BLaER1 treated with 17β-estradiol and CSF1 and Interleukin-3, amounts not matched to agents 10 nM and 100 nM (cell line): ENCODE measurements around the gene GRHPR.

Experiments used
- H3K27ac ChIP-seq, 11 experiments: shearing (Covaris generic); formaldehyde crosslinking; 2 replicates each; pipeline ENCODE4 v1.8.1; 2022
- H3K27me3 ChIP-seq, 11 experiments: shearing (Covaris generic); formaldehyde crosslinking; 2 replicates each; pipeline ENCODE4 v1.8.1; 2022
- H3K36me3 ChIP-seq, 11 experiments: shearing (Covaris generic); formaldehyde crosslinking; 2 replicates each; pipeline ENCODE4 v1.8.1; 2022
- H3K4me1 ChIP-seq, 10 experiments: shearing (Covaris generic); formaldehyde crosslinking; 2 replicates each; pipeline ENCODE4 v1.8.1; 2022
- H3K4me2 ChIP-seq, 11 experiments: shearing (Covaris generic); formaldehyde crosslinking; 2 replicates each; pipeline ENCODE4 v1.8.1; 2022
- H3K4me3 ChIP-seq, 10 experiments: shearing (Covaris generic); formaldehyde crosslinking; 2 replicates each; pipeline ENCODE4 v1.8.1; 2022
- H3K9ac ChIP-seq, 11 experiments: shearing (Covaris generic); formaldehyde crosslinking; 2 replicates each; pipeline ENCODE4 v1.8.1; 2022
- H3K9me3 ChIP-seq, 11 experiments: shearing (Covaris generic); formaldehyde crosslinking; replicated peaks in 1 of 11; 2 replicates each; pipeline ENCODE4 v1.8.1; 2022
- H4K20me1 ChIP-seq, 11 experiments: shearing (Covaris generic); formaldehyde crosslinking; 2 replicates each; pipeline ENCODE4 v1.8.1; 2022
- Cebpa-rat ChIP-seq, 11 experiments: shearing (Covaris generic); IDR thresholded peaks; 2 replicates each; pipeline ENCODE4 v1.8.1; 2022

GRHPR gene

GRCh38 chr9:37442556-37442955, 20.1 kb downstream of the GRHPR start:
- Histone ChIP-seq H3K4me3 (no peak overlapping the region), H3K4me1 (peaks cover 0 to 6% (median 0%) of the 10 kb centered on the region in 10 experiments; a peak in 4 of 20 replicates), H4K20me1 (peaks cover 48 to 100% (median 76%) of the 10 kb centered on the region in 11 experiments; a peak in 20 of 22 replicates), H3K4me2 (no peak overlapping the region), H3K9me3 (no peaks in the 10 kb centered on the region), H3K36me3 (peaks cover 66 to 99% (median 83%) of the 10 kb centered on the region in 11 experiments), H3K27ac (no peak overlapping the region), H3K27me3 (no peaks in the 10 kb centered on the region), H3K9ac (no peak overlapping the region)
- TF ChIP-seq Cebpa-rat (IDR thresholded peaks at IDR 0.05), result no peak

GRCh38 chr9:37443566-37443965, 21.1 kb downstream of the GRHPR start:
- H3K27me3 ChIP-seq, result no peaks in the 10 kb centered on the region
- no peaks in the 10 kb centered on the region for H3K9me3 ChIP-seq
- no peak overlapping the region for H3K4me3 ChIP-seq
- H3K9ac ChIP-seq, result no peak overlapping the region
- TF ChIP-seq Cebpa-rat (IDR thresholded peaks at IDR 0.05), result no peak
- H4K20me1 ChIP-seq, result peaks cover 45 to 94% (median 75%) of the 10 kb centered on the region in 11 experiments; a peak in 20 of 22 replicates
- H3K36me3 ChIP-seq, result peaks cover 62 to 98% (median 78%) of the 10 kb centered on the region in 11 experiments
- H3K4me2 ChIP-seq, result no peak overlapping the region
- peaks cover 0 to 6% (median 0%) of the 10 kb centered on the region in 10 experiments; a peak in 4 of 20 replicates for H3K4me1 ChIP-seq
- H3K27ac ChIP-seq, result no peak overlapping the region

- TF ChIP-seq Cebpa-rat (IDR thresholded peaks at IDR 0.05), result no peak
- Histone ChIP-seq H3K4me2 (no peak overlapping the region), H3K4me3 (no peak overlapping the region), H3K36me3 (peaks cover 57 to 98% (median 78%) of the 10 kb centered on the region in 11 experiments), H3K27ac (no peak overlapping the region), H3K27me3 (no peaks in the 10 kb centered on the region), H3K4me1 (peaks cover 0 to 6% (median 0%) of the 10 kb centered on the region in 10 experiments; a peak in 4 of 20 replicates), H3K9me3 (peaks cover 0 to 1% (median 0%) of the 10 kb centered on the region in 11 experiments; a peak in 1 of 22 replicates), H4K20me1 (peaks cover 41 to 94% (median 63%) of the 10 kb centered on the region in 11 experiments; a peak in 18 of 22 replicates), H3K9ac (no peak overlapping the region)
These were observed 22.4 kb downstream of the GRHPR start for GRCh38 chr9:37444890-37445289.

- Histone ChIP-seq H4K20me1 (peaks cover 34 to 92% (median 54%) of the 10 kb centered on the region in 11 experiments; a peak in 18 of 22 replicates), H3K4me2 (no peak overlapping the region), H3K27me3 (no peaks in the 10 kb centered on the region), H3K4me1 (no peaks in the 10 kb centered on the region), H3K36me3 (peaks cover 55 to 98% (median 78%) of the 10 kb centered on the region in 11 experiments), H3K9ac (no peak overlapping the region), H3K27ac (no peak overlapping the region), H3K9me3 (peaks cover 0 to 4% (median 0%) of the 10 kb centered on the region in 11 experiments; a peak in 1 of 22 replicates), H3K4me3 (no peak overlapping the region)
- no peak for TF ChIP-seq Cebpa-rat (IDR thresholded peaks at IDR 0.05)
These were observed 23.3 kb downstream of the GRHPR start for GRCh38 chr9:37445832-37446231.

- TF ChIP-seq Cebpa-rat (IDR thresholded peaks at IDR 0.05), result no peak
- Histone ChIP-seq H3K4me3 (no peak overlapping the region), H3K27me3 (no peaks in the 10 kb centered on the region), H3K4me1 (0 out of 20 replicates have a peak, but pooled peaks cover 0 to under 1% (median 0%) of the 10 kb centered on the region in 10 experiments), H3K27ac (no peak overlapping the region), H3K9ac (no peak overlapping the region), H4K20me1 (peaks cover 29 to 92% (median 50%) of the 10 kb centered on the region in 11 experiments; a peak in 18 of 22 replicates), H3K4me2 (no peak overlapping the region), H3K36me3 (peaks cover 55 to 98% (median 78%) of the 10 kb centered on the region in 11 experiments), H3K9me3 (peaks cover 0 to 4% (median 0%) of the 10 kb centered on the region in 11 experiments; a peak in 1 of 22 replicates)
These were observed 23.9 kb downstream of the GRHPR start for GRCh38 chr9:37446401-37446800.

- TF ChIP-seq Cebpa-rat (IDR thresholded peaks at IDR 0.05), result no peak
- Histone ChIP-seq H3K9ac (no peak overlapping the region), H3K4me1 (peaks cover 0 to 5% (median 0%) of the 10 kb centered on the region in 10 experiments; a peak in 3 of 20 replicates), H3K27ac (no peak overlapping the region), H3K36me3 (peaks cover 49 to 95% (median 74%) of the 10 kb centered on the region in 11 experiments), H3K27me3 (no peaks in the 10 kb centered on the region), H3K9me3 (peaks cover 0 to 4% (median 0%) of the 10 kb centered on the region in 11 experiments; a peak in 1 of 22 replicates), H4K20me1 (peaks cover 26 to 92% (median 51%) of the 10 kb centered on the region in 11 experiments; a peak in 17 of 22 replicates), H3K4me3 (no peak overlapping the region), H3K4me2 (no peak overlapping the region)
These were observed 24.6 kb downstream of the GRHPR start for GRCh38 chr9:37447111-37447510.

GRCh38 chr9:37449862-37450632, 27.6 kb downstream of the GRHPR start:
- H4K20me1 ChIP-seq, result peaks cover 33 to 92% (median 54%) of the 10 kb centered on the region in 11 experiments; a peak in 20 of 22 replicates
- H3K9ac ChIP-seq, result no peak overlapping the region
- H3K9me3 ChIP-seq, result peaks cover 0 to 7% (median under 1%) of the 10 kb centered on the region in 11 experiments; a peak in 14 of 22 replicates
- H3K4me3 ChIP-seq, result no peak overlapping the region
- peaks cover 0 to 5% (median 0%) of the 10 kb centered on the region in 10 experiments; a peak in 4 of 20 replicates for H3K4me1 ChIP-seq
- TF ChIP-seq Cebpa-rat (IDR thresholded peaks at IDR 0.05), result no peak
- no peaks in the 10 kb centered on the region for H3K27me3 ChIP-seq
- H3K4me2 ChIP-seq, result no peak overlapping the region
- H3K27ac ChIP-seq, result no peak overlapping the region
- H3K36me3 ChIP-seq, result peaks cover 42 to 73% (median 56%) of the 10 kb centered on the region in 11 experiments

GRCh38 chr9:37451628-37452027, 29.1 kb downstream of the GRHPR start:
- peaks cover 31 to 92% (median 57%) of the 10 kb centered on the region in 11 experiments; a peak in 20 of 22 replicates for H4K20me1 ChIP-seq
- H3K9ac ChIP-seq, result no peak overlapping the region
- peaks cover 0 to 5% (median 0%) of the 10 kb centered on the region in 10 experiments; a peak in 4 of 20 replicates for H3K4me1 ChIP-seq
- TF ChIP-seq Cebpa-rat (IDR thresholded peaks at IDR 0.05), result no peak
- H3K36me3 ChIP-seq, result peaks cover 50 to 75% (median 60%) of the 10 kb centered on the region in 11 experiments
- H3K4me2 ChIP-seq, result no peak overlapping the region
- H3K27me3 ChIP-seq, result no peaks in the 10 kb centered on the region
- H3K9me3 ChIP-seq, result peaks cover 9 to 20% (median 14%) of the 10 kb centered on the region in 11 experiments; a peak in 19 of 22 replicates
- H3K4me3 ChIP-seq, result no peak overlapping the region
- H3K27ac ChIP-seq, result no peak overlapping the region

GRCh38 chr9:37452611-37453010, 30.1 kb downstream of the GRHPR start:
- peaks cover 0 to 5% (median 0%) of the 10 kb centered on the region in 10 experiments; a peak in 4 of 20 replicates for H3K4me1 ChIP-seq
- H3K9me3 ChIP-seq, result peaks cover 9 to 20% (median 14%) of the 10 kb centered on the region in 11 experiments; a peak in 19 of 22 replicates
- H3K9ac ChIP-seq, result no peak overlapping the region
- TF ChIP-seq Cebpa-rat (IDR thresholded peaks at IDR 0.05), result no peak
- no peaks in the 10 kb centered on the region for H3K27me3 ChIP-seq
- H3K36me3 ChIP-seq, result peaks cover 46 to 76% (median 62%) of the 10 kb centered on the region in 11 experiments
- no peak overlapping the region for H3K4me3 ChIP-seq
- no peak overlapping the region for H3K4me2 ChIP-seq
- peaks cover 36 to 92% (median 59%) of the 10 kb centered on the region in 11 experiments; a peak in 20 of 22 replicates for H4K20me1 ChIP-seq
- no peak overlapping the region for H3K27ac ChIP-seq
